Stimulated activated CD8-positive, alpha-beta memory T cell treated with anti-CD3 and anti-CD28 coated beads, Interleukin-12 subunit alpha, Interleukin-12 subunit beta, amount 100 ng/mL, for 24 hours (primary cell): Measurements from ENCODE around the gene PATJ.
"Not testable (repeated sequence)": the region's sequence is repeated elsewhere in the genome, so short reads cannot be mapped to it uniquely, and the experiment has no call there.

Experiments used
- DNase-seq: peaks from one replicate; pipeline ENCODE4 v3.0.0-alpha.2; 2020; ENCODE audit errors: extremely low read depth

PATJ gene

GRCh38 chr1:62212411-62212810, 470.1 kb downstream of the PATJ start:
- no peak for DNase-seq

- DNase-seq: no peak
Measured at GRCh38 chr1:62213075-62213914, 471.0 kb downstream of the PATJ start.

- no peak for DNase-seq
Measured at GRCh38 chr1:62218604-62219003, 476.3 kb downstream of the PATJ start.

GRCh38 chr1:62220456-62220855, 478.2 kb downstream of the PATJ start:
- DNase-seq: not testable (repeated sequence)

GRCh38 chr1:62221171-62221570, 478.9 kb downstream of the PATJ start:
- DNase-seq: no peak

- DNase-seq: no peak
Measured at GRCh38 chr1:62222321-62222720, 480.0 kb downstream of the PATJ start.

- no peak for DNase-seq
Measured at GRCh38 chr1:62224182-62224581, 481.9 kb downstream of the PATJ start.

- no peak for DNase-seq
Measured at GRCh38 chr1:62227496-62227895, 485.2 kb downstream of the PATJ start.
